ENCODE measurements around the gene TMPRSS4.
A peak's percentile ranks its signal among the peaks of the same experiment; 100 is the strongest.

The TMPRSS4 gene

DNA sequence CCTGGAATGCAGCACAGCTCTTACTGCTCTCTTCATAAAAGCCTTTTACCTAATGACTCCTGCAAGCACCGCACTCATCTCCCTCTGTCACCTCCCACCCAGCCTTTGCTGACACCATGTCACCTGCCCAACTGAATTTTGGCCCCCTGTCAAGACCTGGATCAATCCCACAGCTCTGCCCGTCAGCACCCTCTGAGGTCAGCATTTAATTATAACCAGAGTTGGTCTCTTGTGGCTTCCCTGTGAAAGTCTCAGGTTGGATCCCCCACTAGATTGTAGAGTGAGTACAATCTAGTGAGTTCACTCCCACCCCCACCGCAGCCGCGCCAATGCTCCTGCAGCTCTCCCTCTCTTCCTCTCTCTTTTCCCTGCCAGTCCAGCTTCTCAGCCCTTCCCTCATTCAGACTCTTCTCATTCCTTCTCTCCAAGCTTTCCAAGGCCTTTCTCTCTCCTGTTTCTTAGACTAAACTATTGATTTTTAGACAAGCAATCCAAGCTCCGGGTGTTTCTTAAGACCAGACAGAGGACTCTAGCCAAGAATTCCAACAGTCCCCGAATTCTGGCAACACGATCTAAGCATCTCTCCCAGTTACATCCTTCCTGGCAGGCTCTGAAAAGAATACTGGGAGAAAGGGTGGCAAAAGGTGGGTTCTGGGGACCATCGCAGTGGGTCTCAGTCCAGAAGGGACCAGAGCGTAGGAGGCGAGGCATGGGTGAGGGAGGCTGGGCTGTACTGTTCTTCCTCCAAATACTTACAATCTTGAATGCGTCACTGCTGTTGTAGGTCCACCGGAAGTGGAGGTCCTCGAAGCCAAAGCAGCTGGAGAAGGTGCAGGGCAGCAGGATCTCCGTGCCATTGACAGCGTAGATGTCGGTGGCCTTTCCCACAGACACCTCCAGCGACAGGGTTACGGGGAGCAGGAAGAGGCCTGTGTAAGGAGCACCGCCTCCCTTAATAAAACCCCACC lies 67.7 kb downstream of the TMPRSS4 start:
- TF ChIP-seq, protein P1, sequence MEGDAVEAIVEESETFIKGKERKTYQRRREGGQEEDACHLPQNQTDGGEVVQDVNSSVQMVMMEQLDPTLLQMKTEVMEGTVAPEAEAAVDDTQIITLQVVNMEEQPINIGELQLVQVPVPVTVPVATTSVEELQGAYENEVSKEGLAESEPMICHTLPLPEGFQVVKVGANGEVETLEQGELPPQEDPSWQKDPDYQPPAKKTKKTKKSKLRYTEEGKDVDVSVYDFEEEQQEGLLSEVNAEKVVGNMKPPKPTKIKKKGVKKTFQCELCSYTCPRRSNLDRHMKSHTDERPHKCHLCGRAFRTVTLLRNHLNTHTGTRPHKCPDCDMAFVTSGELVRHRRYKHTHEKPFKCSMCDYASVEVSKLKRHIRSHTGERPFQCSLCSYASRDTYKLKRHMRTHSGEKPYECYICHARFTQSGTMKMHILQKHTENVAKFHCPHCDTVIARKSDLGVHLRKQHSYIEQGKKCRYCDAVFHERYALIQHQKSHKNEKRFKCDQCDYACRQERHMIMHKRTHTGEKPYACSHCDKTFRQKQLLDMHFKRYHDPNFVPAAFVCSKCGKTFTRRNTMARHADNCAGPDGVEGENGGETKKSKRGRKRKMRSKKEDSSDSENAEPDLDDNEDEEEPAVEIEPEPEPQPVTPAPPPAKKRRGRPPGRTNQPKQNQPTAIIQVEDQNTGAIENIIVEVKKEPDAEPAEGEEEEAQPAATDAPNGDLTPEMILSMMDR (IDR thresholded peaks at IDR 0.05; ENCODE audit: low read depth, low read length): no peak
- Histone ChIP-seq H3K27ac (no peak overlapping the region), H3K36me3 (no peaks in the 10 kb centered on the region), H3K4me3 (ENCODE audit: low read depth, low read length) (no peak overlapping the region), H3K27me3 (ENCODE audit: insufficient read depth, low read depth, severe bottlenecking) (no peaks in the 10 kb centered on the region), H3K9me3 (ENCODE audit: severe bottlenecking) (peaks cover 3% of the 10 kb centered on the region)
- DNase-seq: no peak

DNA sequence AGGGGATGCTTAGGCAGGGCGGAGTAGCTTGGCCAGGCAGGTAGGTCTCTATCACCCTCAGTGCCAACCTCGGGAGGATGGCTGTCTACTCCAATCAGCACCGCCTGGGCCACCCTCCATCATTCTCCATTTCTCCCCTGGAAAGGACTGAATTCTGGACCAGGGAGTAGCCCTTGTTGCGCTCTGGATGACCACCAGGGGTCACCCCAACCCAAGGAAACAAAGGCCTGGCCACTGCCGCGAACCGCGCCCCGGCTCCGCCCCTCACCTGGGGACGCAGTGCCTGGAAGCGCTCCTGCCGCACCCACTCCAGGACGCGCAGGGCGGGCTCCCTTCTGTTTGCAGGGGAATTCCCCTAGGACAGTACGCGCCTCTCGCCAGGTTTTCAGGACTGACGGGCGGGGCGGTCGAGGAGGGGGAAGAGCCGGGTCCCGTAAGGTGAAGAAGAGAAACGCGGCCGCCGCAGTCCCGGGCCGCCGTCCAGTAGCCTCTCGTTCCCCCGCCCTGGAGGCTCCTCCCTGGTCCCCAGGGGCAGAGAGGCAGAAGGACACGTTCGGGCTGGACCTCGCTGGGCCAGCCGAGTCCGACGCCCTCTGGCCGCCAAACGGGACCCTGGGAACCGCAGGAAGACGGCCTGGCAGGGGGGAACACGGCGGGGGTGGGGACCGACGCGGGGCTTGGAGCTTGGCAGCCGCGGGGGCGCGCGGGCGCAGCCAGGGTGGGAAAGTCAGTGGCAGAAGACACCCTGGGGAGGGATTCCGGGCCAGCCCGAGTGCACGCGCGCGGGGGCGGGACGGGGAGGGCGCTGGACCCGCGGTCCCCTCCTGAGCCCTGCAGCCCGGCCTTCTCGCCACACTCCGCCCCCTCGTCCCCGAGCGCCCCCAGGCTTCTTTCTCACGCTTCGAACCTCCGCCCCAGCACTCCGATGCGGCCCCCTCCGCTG lies 68.7 kb downstream of the TMPRSS4 start:
- Histone ChIP-seq H3K27ac (no peak overlapping the region), H3K36me3 (no peaks in the 10 kb centered on the region), H3K27me3 (ENCODE audit: insufficient read depth, low read depth, severe bottlenecking) (no peaks in the 10 kb centered on the region), H3K4me3 (ENCODE audit: low read depth, low read length) (peak overlapping the region; percentile 52), H3K9me3 (ENCODE audit: severe bottlenecking) (peaks cover 3% of the 10 kb centered on the region)
- DNase-seq: peak; percentile 89
- TF ChIP-seq, protein P1 (IDR thresholded peaks at IDR 0.05; ENCODE audit: low read depth, low read length): peak; percentile 86

DNA sequence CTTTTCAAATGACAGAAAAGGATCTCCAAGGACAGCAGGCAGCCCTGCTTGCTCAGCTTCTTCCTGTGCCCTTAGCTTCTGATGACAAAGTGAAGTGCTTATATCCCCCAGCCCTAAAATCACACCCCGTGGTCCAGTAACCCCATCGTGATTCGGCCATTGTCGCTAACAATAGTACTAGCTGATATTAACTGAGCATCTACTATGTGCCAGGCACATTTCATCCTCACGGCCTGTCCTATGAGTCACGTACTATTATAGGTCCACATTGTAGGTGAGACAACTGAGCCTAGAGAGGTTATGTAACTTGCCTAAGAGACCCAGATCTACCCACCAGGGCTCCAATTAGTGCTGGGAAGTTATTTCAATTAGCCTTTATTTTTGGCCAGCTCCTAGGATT lies 69.7 kb downstream of the TMPRSS4 start:
- H3K36me3 ChIP-seq: no peaks in the 10 kb centered on the region
- H3K4me3 ChIP-seq (ENCODE audit: low read depth, low read length): no peak overlapping the region
- no peak for DNase-seq
- TF ChIP-seq, protein P1 (IDR thresholded peaks at IDR 0.05; ENCODE audit: low read depth, low read length): no peak
- peaks cover 3% of the 10 kb centered on the region for H3K9me3 ChIP-seq (ENCODE audit: severe bottlenecking)
- no peak overlapping the region for H3K27ac ChIP-seq
- H3K27me3 ChIP-seq (ENCODE audit: insufficient read depth, low read depth, severe bottlenecking): no peaks in the 10 kb centered on the region

GRCh38 chr11:118147502-118147901 lies 70.6 kb downstream of the TMPRSS4 start:
- no peak overlapping the region for H3K27ac ChIP-seq
- no peaks in the 10 kb centered on the region for H3K27me3 ChIP-seq (ENCODE audit: insufficient read depth, low read depth, severe bottlenecking)
- no peaks in the 10 kb centered on the region for H3K36me3 ChIP-seq
- H3K4me3 ChIP-seq (ENCODE audit: low read depth, low read length): no peak overlapping the region
- TF ChIP-seq, protein P1 (IDR thresholded peaks at IDR 0.05; ENCODE audit: low read depth, low read length): no peak
- DNase-seq: no peak
- H3K9me3 ChIP-seq (ENCODE audit: severe bottlenecking): peaks cover 3% of the 10 kb centered on the region

DNA sequence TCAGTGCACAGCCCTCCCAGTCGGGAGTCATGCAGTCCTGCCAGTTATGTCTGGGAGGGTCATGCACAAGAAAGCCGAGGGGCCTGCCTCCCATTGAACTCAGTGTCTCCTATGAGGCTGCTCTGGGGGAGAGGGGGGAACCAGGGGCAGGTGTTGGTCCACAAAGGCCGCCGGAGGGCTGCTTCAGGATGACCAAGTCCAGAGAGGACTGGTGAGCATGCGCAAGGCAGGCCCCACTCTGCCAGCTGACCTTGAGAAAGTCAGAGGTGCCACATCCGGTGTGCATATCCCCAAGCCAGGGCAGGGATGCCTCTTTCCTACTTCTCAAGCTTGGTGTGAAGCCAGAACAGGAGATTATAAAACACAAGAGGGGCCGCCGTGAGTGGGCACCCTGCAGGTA lies 71.4 kb downstream of the TMPRSS4 start:
- H3K4me3 ChIP-seq (ENCODE audit: low read depth, low read length): no peak overlapping the region
- DNase-seq: no peak
- H3K36me3 ChIP-seq: no peaks in the 10 kb centered on the region
- H3K27me3 ChIP-seq (ENCODE audit: insufficient read depth, low read depth, severe bottlenecking): no peaks in the 10 kb centered on the region
- H3K27ac ChIP-seq: no peak overlapping the region
- TF ChIP-seq, protein P1 (IDR thresholded peaks at IDR 0.05; ENCODE audit: low read depth, low read length): no peak
- H3K9me3 ChIP-seq (ENCODE audit: severe bottlenecking): peaks cover 3% of the 10 kb centered on the region

Measured in WERI-Rb-1 (cell line).